ENCODE data around the gene TENM3.

TENM3 gene

DNA sequence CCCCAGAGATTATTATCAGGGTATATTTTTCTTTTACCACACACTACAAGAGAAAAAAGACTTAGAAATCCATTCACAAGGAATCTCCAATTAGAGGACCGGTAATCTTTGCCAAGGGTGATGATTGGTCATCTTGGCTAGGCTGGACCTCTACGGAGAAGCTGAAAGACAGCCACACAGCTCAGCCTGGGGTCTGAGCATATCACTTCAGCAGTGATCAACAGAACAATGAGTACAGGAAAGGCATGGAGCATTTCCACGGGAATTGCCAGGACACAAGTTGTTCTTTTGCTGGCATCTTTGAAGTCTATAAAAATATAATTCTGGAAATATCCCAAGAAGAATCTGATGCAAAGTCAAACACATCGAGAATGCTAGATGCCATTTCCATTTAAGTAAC is 191.5 kb downstream of the TENM3 start:
- Histone ChIP-seq H3K27me3 (no peaks in the 10 kb centered on the region), H3K9me3 (no peaks in the 10 kb centered on the region), H3K4me1 (peaks cover 9% of the 10 kb centered on the region), H3K4me3 (ENCODE audit: low read depth, low read length) (no peak overlapping the region), H3K36me3 (no peaks in the 10 kb centered on the region; the same call in 1 of the 2 replicates)
- no peak for DNase-seq
- TF ChIP-seq, protein P1, sequence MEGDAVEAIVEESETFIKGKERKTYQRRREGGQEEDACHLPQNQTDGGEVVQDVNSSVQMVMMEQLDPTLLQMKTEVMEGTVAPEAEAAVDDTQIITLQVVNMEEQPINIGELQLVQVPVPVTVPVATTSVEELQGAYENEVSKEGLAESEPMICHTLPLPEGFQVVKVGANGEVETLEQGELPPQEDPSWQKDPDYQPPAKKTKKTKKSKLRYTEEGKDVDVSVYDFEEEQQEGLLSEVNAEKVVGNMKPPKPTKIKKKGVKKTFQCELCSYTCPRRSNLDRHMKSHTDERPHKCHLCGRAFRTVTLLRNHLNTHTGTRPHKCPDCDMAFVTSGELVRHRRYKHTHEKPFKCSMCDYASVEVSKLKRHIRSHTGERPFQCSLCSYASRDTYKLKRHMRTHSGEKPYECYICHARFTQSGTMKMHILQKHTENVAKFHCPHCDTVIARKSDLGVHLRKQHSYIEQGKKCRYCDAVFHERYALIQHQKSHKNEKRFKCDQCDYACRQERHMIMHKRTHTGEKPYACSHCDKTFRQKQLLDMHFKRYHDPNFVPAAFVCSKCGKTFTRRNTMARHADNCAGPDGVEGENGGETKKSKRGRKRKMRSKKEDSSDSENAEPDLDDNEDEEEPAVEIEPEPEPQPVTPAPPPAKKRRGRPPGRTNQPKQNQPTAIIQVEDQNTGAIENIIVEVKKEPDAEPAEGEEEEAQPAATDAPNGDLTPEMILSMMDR (IDR thresholded peaks at IDR 0.05; ENCODE audit: low read depth, low read length): no peak

DNA sequence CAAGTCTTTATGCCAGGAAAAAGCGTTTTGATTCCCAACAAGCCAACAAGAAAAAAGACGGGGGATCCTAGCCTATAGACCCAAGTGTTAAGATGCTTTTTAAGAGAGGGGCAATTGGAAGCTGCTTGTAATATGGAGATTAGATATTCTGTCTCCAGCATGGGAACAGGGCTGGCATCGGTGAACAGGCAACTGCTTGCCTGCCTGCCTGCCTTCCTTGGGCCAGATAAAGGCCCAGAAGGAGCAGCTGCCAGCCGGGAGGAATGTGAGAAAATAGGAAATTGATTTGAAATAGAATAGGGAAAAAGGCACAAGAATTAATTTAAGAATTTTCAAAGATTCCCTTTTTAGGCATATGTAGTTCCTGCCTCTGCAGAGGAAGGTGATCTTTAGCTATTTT is 192.2 kb downstream of the TENM3 start:
- Histone ChIP-seq H3K27me3 (no peaks in the 10 kb centered on the region), H3K4me3 (ENCODE audit: low read depth, low read length) (no peak overlapping the region), H3K36me3 (no peaks in the 10 kb centered on the region; the same call in 1 of the 2 replicates), H3K9me3 (no peaks in the 10 kb centered on the region), H3K4me1 (peaks cover 9% of the 10 kb centered on the region)
- DNase-seq: no peak
- TF ChIP-seq, protein P1 (IDR thresholded peaks at IDR 0.05; ENCODE audit: low read depth, low read length): no peak

DNA sequence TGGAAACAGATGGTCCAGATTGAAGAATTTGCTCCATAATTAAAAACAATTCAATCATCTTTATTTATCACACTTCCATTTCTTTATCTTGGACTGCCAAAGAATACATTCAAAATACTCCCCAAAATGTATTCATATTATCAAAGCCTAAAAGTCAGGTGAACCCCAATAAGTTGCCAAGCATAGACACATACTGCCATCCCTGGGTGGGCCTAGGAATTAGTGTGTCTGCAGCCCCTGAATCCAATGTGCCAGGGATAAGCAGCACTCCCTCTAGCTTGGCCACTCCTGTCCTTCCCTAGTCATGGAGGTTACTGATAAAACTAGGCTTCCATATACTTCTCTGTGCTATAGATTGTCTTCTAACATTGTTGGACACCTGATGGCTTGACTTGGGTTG is 199.9 kb downstream of the TENM3 start:
- H3K9me3 ChIP-seq: no peaks in the 10 kb centered on the region
- H3K27me3 ChIP-seq: no peaks in the 10 kb centered on the region
- DNase-seq: no peak
- TF ChIP-seq, protein P1 (IDR thresholded peaks at IDR 0.05; ENCODE audit: low read depth, low read length): peak; percentile 40
- no peaks in the 10 kb centered on the region for H3K36me3 ChIP-seq
- no peaks in the 10 kb centered on the region; the same call in 1 of the 2 replicates for H3K4me1 ChIP-seq
- H3K4me3 ChIP-seq (ENCODE audit: low read depth, low read length): no peak overlapping the region

DNA sequence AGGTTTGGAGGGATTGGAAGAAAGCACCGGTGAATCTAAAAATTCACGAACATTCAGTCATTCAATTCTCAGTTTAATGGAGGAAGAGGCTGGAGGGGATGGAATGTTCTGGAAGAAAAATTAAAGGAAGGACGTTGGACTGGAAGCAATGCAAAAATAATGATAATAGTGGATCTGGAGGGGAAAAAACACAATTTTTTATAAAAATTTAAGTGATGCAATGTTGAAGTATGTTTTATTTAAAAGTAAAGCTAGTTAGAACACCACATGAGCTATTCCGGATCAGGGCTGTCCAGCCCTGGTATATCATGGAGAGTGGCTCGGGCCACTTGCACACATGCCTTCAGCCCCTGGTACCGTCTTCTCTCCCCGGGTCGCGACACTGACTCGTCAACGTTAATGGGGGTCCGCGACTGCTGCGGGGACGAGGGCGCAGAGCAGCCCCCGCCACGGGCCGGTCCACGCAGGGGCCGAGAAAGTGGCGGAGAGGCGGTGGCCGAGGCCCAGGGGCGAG is 204.6 kb downstream of the TENM3 start:
- TF ChIP-seq, protein P1 (IDR thresholded peaks at IDR 0.05; ENCODE audit: low read depth, low read length): no peak
- peak overlapping the region; percentile 77 for H3K4me3 ChIP-seq (ENCODE audit: low read depth, low read length)

DNA sequence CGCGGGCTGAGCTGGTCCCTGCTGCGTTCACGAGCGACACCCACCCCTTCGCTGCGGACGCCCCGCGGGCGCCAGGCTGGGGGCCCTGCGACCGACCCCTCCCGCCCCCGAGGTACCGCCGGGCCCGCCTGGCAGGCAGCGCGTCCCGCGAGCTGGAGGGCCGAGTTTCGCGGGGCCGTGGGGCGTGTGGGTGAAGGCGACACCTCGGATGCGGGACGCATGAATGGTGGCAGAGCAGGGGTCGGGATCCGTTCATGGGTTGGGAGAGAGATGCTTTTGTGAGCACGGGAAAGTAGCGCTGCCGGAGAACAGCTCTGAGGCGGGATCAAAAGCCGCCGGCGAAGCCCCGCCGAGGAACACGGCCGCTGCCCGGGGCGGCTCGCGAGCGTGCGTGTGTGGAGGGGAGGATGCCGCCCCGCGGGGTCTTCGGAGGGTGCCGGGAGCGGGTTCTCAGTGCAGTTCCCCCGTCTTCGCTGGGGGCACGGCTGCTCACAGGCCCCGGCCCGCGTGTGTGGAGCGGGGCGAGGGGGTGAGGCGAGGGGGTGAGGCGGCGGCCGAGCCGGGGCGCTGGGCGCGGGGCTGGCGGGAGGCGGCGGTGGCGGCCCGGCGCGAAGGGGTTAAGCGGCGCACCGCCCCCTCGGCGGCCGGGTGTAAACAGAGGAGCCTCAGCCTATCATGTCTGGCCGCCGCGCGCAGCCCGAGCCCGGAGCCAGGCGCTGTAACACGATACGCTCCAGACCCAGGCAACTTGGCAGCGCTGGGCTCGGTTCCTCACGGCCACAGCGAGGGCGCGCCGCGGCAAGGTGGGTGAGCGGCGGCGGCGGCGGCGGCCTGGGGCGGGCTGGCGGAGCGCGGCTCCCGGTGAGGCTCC is 205.3 kb downstream of the TENM3 start:
- Histone ChIP-seq H3K4me3 (ENCODE audit: low read depth, low read length) (peak overlapping the region; percentile 77), H3K4me1 (peaks cover 11% of the 10 kb centered on the region; the same call in 1 of the 2 replicates)

More for the DNA sequence above, 204.6 kb downstream of the TENM3 start:
- Histone ChIP-seq H3K27me3 (no peaks in the 10 kb centered on the region), H3K4me1 (peaks cover 8% of the 10 kb centered on the region; the same call in 1 of the 2 replicates), H3K36me3 (no peaks in the 10 kb centered on the region), H3K9me3 (no peaks in the 10 kb centered on the region)
- DNase-seq: no peak

More for the DNA sequence above, 205.3 kb downstream of the TENM3 start:
- TF ChIP-seq, protein P1 (IDR thresholded peaks at IDR 0.05; ENCODE audit: low read depth, low read length): no peak
- peak; percentile 96 for DNase-seq
- Histone ChIP-seq H3K27me3 (no peaks in the 10 kb centered on the region), H3K36me3 (no peaks in the 10 kb centered on the region), H3K9me3 (no peaks in the 10 kb centered on the region)

All from BE2C (cell line).